ENCODE results near the gene DOCK1.

DOCK1 gene

GRCh38 chr10:127400216-127400615 lies 495.0 kb downstream of the DOCK1 start:
- H3K4me2 ChIP-seq, result no peak overlapping the region
- no peaks in the 10 kb centered on the region for H3K36me3 ChIP-seq (ENCODE audit: insufficient read depth)

GRCh38 chr10:127402596-127403409 lies 497.6 kb downstream of the DOCK1 start:
- TF ChIP-seq CTCF (conservative IDR thresholded peaks at IDR 0.05; ENCODE audit: low read depth, low read length), result no peak
- Histone ChIP-seq H4K20me1 (ENCODE audit: insufficient read depth) (no peaks in the 10 kb centered on the region), H3K27ac (no peak overlapping the region), H3K4me3 (IDR thresholded peaks at IDR 0.05; ENCODE audit: insufficient read depth, low read depth, low read length) (no peak overlapping the region), H3K9ac (no peak overlapping the region), H3K27me3 (ENCODE audit: insufficient read depth, low read depth) (no peaks in the 10 kb centered on the region), H3K36me3 (ENCODE audit: insufficient read depth) (no peaks in the 10 kb centered on the region), H2AFZ (ENCODE audit: low read depth) (no peak overlapping the region), H3K4me1 (ENCODE audit: low read depth, poor library complexity, severe bottlenecking) (no peaks in the 10 kb centered on the region), H3K4me2 (no peak overlapping the region), H3K79me2 (ENCODE audit: insufficient read depth, low read depth) (no peaks in the 10 kb centered on the region)

More at GRCh38 chr10:127400216-127400615, 495.0 kb downstream of the DOCK1 start:
- no peaks in the 10 kb centered on the region for H3K4me1 ChIP-seq (ENCODE audit: low read depth, poor library complexity, severe bottlenecking)
- H3K9ac ChIP-seq, result no peak overlapping the region
- no peaks in the 10 kb centered on the region for H3K79me2 ChIP-seq (ENCODE audit: insufficient read depth, low read depth)
- H3K27ac ChIP-seq, result no peak overlapping the region
- no peak overlapping the region for H3K4me3 ChIP-seq (IDR thresholded peaks at IDR 0.05; ENCODE audit: insufficient read depth, low read depth, low read length)
- TF ChIP-seq CTCF (conservative IDR thresholded peaks at IDR 0.05; ENCODE audit: low read depth, low read length), result no peak
- H4K20me1 ChIP-seq (ENCODE audit: insufficient read depth), result no peaks in the 10 kb centered on the region
- H3K27me3 ChIP-seq (ENCODE audit: insufficient read depth, low read depth), result no peaks in the 10 kb centered on the region
- H2AFZ ChIP-seq (ENCODE audit: low read depth), result no peak overlapping the region

DNA sequence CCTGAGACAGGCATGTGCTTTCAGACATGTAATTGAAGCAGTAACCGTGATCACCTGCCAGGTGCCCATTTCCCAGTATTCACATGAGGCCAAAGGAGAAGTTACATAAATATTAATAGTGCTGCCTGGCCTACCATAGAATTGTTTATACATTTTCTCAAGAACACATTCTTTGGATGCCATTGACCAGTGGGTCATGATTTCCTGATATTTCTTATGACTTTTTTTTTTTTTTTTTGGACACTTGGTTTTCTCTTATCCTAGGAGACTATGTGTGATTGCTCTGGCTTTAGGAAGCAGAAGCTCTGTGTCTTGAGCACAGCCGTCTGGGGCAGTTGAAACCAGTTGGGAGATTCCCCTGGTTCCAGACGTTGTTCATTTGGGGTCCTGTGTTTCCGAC lies 500.0 kb downstream of the DOCK1 start:
- H3K79me2 ChIP-seq (ENCODE audit: insufficient read depth, low read depth), result no peaks in the 10 kb centered on the region
- no peak overlapping the region for H3K27ac ChIP-seq
- H3K36me3 ChIP-seq (ENCODE audit: insufficient read depth), result no peaks in the 10 kb centered on the region
- no peaks in the 10 kb centered on the region for H4K20me1 ChIP-seq (ENCODE audit: insufficient read depth)
- H3K27me3 ChIP-seq (ENCODE audit: insufficient read depth, low read depth), result no peaks in the 10 kb centered on the region
- H3K4me2 ChIP-seq, result no peak overlapping the region
- H2AFZ ChIP-seq (ENCODE audit: low read depth), result no peak overlapping the region
- H3K4me3 ChIP-seq (IDR thresholded peaks at IDR 0.05; ENCODE audit: insufficient read depth, low read depth, low read length), result no peak overlapping the region
- H3K9ac ChIP-seq, result no peak overlapping the region
- H3K4me1 ChIP-seq (ENCODE audit: low read depth, poor library complexity, severe bottlenecking), result no peaks in the 10 kb centered on the region
- no peak for TF ChIP-seq CTCF (conservative IDR thresholded peaks at IDR 0.05; ENCODE audit: low read depth, low read length)

DNA sequence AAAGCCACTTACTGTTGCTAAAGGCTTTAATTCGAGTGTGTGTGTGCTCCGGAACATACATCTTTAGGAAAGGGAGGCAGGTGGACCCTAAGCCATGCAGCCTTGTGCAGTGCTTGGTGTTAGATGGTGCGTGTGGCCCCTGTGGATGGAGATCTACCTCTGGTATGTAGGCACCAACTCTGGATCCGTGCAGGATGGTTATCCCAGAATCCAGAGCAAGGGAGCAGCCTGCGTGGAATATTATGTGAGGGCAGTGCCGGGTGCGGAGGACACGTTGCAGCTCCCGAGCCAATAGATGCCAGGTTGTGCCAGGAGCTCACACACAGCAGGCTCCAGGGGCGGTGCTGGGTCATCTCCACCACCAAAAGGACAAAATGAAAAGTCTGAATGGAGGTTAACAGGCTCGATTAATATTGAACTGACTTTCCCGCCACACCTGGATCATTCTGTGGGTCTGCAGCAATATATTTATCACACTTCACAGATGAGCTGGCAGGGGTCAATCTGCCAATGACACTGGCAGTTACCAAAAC lies 500.9 kb downstream of the DOCK1 start:
- Histone ChIP-seq H3K4me2 (no peak overlapping the region), H3K27me3 (ENCODE audit: insufficient read depth, low read depth) (no peaks in the 10 kb centered on the region), H3K79me2 (ENCODE audit: insufficient read depth, low read depth) (no peaks in the 10 kb centered on the region), H3K4me3 (IDR thresholded peaks at IDR 0.05; ENCODE audit: insufficient read depth, low read depth, low read length) (no peak overlapping the region), H4K20me1 (ENCODE audit: insufficient read depth) (no peaks in the 10 kb centered on the region), H3K4me1 (ENCODE audit: low read depth, poor library complexity, severe bottlenecking) (no peaks in the 10 kb centered on the region), H3K9ac (no peak overlapping the region), H3K27ac (no peak overlapping the region), H3K36me3 (ENCODE audit: insufficient read depth) (no peaks in the 10 kb centered on the region), H2AFZ (ENCODE audit: low read depth) (no peak overlapping the region)
- TF ChIP-seq CTCF (conservative IDR thresholded peaks at IDR 0.05; ENCODE audit: low read depth, low read length), result no peak

Data from KMS-11 (cell line).